GM23338 (cell line): ENCODE results near the gene CACHD1.

Experiments
- CREB1 ChIP-seq: fragments of 250-450 bp; sonication (Bioruptor Pico); IDR thresholded peaks from 2 replicates; pipeline ENCODE4 v1.5.0; 2020; ENCODE audit warnings: low read depth, mild to moderate bottlenecking, moderate library complexity
- CTCF ChIP-seq, 2 experiments: fragments of 200-600 bp in 1 of 2; sonication (generic) in 1 of 2; conservative IDR thresholded peaks; 2 replicates each; pipeline versions ENCODE4 v1.5.1 to v1.6.1; 2016 to 2017; ENCODE audit warnings: antibody characterized with exemption in 2 of 2, low read depth in 2 of 2, mild to moderate bottlenecking in 2 of 2, moderate library complexity in 1 of 2
- EZH2 ChIP-seq: fragments of 200-600 bp; sonication (generic); IDR thresholded peaks from one replicate; pipeline ENCODE4 v1.8.0; 2017; ENCODE audit warnings: antibody characterized with exemption, mild to moderate bottlenecking, low read depth; ENCODE audit not compliant: unreplicated experiment
- EZH2phosphoT487 ChIP-seq: fragments of 200-600 bp; sonication (generic); IDR thresholded peaks from one replicate; pipeline ENCODE4 v1.8.1; 2018; ENCODE audit warnings: antibody characterized with exemption; ENCODE audit not compliant: unreplicated experiment
- POLR2AphosphoS5 ChIP-seq: IDR thresholded peaks from 2 replicates; pipeline ENCODE4 v1.6.1; 2016; ENCODE audit warnings: antibody characterized with exemption, low read depth
- STAT1 ChIP-seq: IDR thresholded peaks from one replicate; pipeline ENCODE4 v1.6.1; 2016; ENCODE audit warnings: antibody characterized with exemption; ENCODE audit not compliant: unreplicated experiment
- ZNF114 ChIP-seq: fragments of 250-450 bp; sonication (Bioruptor Pico); IDR thresholded peaks from 2 replicates; pipeline ENCODE4 v1.5.0; 2020; ENCODE audit warnings: mild to moderate bottlenecking, moderate library complexity
- ZNF331 ChIP-seq: fragments of 250-450 bp; sonication (Bioruptor Pico); IDR thresholded peaks from 2 replicates; pipeline ENCODE4 v1.5.0; 2020; ENCODE audit warnings: low read depth, mild to moderate bottlenecking, moderate library complexity
- TF ChIP-seq, protein P1 (sequence below): IDR thresholded peaks from 2 replicates; pipeline ENCODE4 v1.6.1; 2016; ENCODE audit warnings: antibody characterized with exemption
- TF ChIP-seq, protein P2 (sequence below): IDR thresholded peaks from one replicate; pipeline ENCODE4 v1.6.1; 2018; ENCODE audit warnings: antibody characterized with exemption; ENCODE audit not compliant: unreplicated experiment
- TF ChIP-seq, protein P3 (sequence below): fragments of 250-450 bp; sonication (Bioruptor Pico); IDR thresholded peaks from 2 replicates; pipeline ENCODE4 v1.5.0; 2020; ENCODE audit warnings: mild to moderate bottlenecking, moderate library complexity

- TF ChIP-seq CTCF (conservative IDR thresholded peaks at IDR 0.05; ENCODE audit: low read depth in 2 of 2) (no peak), EZH2 (no peak), EZH2phosphoT487 (no peak), POLR2AphosphoS5 (no peak), STAT1 (no peak), CREB1 (CRISPR knock-in tag) (no peak), ZNF331 (CRISPR knock-in tag) (no peak), ZNF114 (CRISPR knock-in tag) (no peak)
- TF ChIP-seq, protein P1, sequence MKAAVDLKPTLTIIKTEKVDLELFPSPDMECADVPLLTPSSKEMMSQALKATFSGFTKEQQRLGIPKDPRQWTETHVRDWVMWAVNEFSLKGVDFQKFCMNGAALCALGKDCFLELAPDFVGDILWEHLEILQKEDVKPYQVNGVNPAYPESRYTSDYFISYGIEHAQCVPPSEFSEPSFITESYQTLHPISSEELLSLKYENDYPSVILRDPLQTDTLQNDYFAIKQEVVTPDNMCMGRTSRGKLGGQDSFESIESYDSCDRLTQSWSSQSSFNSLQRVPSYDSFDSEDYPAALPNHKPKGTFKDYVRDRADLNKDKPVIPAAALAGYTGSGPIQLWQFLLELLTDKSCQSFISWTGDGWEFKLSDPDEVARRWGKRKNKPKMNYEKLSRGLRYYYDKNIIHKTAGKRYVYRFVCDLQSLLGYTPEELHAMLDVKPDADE: no peak
- TF ChIP-seq, protein P2, sequence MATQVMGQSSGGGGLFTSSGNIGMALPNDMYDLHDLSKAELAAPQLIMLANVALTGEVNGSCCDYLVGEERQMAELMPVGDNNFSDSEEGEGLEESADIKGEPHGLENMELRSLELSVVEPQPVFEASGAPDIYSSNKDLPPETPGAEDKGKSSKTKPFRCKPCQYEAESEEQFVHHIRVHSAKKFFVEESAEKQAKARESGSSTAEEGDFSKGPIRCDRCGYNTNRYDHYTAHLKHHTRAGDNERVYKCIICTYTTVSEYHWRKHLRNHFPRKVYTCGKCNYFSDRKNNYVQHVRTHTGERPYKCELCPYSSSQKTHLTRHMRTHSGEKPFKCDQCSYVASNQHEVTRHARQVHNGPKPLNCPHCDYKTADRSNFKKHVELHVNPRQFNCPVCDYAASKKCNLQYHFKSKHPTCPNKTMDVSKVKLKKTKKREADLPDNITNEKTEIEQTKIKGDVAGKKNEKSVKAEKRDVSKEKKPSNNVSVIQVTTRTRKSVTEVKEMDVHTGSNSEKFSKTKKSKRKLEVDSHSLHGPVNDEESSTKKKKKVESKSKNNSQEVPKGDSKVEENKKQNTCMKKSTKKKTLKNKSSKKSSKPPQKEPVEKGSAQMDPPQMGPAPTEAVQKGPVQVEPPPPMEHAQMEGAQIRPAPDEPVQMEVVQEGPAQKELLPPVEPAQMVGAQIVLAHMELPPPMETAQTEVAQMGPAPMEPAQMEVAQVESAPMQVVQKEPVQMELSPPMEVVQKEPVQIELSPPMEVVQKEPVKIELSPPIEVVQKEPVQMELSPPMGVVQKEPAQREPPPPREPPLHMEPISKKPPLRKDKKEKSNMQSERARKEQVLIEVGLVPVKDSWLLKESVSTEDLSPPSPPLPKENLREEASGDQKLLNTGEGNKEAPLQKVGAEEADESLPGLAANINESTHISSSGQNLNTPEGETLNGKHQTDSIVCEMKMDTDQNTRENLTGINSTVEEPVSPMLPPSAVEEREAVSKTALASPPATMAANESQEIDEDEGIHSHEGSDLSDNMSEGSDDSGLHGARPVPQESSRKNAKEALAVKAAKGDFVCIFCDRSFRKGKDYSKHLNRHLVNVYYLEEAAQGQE: no peak
- TF ChIP-seq, protein P3, sequence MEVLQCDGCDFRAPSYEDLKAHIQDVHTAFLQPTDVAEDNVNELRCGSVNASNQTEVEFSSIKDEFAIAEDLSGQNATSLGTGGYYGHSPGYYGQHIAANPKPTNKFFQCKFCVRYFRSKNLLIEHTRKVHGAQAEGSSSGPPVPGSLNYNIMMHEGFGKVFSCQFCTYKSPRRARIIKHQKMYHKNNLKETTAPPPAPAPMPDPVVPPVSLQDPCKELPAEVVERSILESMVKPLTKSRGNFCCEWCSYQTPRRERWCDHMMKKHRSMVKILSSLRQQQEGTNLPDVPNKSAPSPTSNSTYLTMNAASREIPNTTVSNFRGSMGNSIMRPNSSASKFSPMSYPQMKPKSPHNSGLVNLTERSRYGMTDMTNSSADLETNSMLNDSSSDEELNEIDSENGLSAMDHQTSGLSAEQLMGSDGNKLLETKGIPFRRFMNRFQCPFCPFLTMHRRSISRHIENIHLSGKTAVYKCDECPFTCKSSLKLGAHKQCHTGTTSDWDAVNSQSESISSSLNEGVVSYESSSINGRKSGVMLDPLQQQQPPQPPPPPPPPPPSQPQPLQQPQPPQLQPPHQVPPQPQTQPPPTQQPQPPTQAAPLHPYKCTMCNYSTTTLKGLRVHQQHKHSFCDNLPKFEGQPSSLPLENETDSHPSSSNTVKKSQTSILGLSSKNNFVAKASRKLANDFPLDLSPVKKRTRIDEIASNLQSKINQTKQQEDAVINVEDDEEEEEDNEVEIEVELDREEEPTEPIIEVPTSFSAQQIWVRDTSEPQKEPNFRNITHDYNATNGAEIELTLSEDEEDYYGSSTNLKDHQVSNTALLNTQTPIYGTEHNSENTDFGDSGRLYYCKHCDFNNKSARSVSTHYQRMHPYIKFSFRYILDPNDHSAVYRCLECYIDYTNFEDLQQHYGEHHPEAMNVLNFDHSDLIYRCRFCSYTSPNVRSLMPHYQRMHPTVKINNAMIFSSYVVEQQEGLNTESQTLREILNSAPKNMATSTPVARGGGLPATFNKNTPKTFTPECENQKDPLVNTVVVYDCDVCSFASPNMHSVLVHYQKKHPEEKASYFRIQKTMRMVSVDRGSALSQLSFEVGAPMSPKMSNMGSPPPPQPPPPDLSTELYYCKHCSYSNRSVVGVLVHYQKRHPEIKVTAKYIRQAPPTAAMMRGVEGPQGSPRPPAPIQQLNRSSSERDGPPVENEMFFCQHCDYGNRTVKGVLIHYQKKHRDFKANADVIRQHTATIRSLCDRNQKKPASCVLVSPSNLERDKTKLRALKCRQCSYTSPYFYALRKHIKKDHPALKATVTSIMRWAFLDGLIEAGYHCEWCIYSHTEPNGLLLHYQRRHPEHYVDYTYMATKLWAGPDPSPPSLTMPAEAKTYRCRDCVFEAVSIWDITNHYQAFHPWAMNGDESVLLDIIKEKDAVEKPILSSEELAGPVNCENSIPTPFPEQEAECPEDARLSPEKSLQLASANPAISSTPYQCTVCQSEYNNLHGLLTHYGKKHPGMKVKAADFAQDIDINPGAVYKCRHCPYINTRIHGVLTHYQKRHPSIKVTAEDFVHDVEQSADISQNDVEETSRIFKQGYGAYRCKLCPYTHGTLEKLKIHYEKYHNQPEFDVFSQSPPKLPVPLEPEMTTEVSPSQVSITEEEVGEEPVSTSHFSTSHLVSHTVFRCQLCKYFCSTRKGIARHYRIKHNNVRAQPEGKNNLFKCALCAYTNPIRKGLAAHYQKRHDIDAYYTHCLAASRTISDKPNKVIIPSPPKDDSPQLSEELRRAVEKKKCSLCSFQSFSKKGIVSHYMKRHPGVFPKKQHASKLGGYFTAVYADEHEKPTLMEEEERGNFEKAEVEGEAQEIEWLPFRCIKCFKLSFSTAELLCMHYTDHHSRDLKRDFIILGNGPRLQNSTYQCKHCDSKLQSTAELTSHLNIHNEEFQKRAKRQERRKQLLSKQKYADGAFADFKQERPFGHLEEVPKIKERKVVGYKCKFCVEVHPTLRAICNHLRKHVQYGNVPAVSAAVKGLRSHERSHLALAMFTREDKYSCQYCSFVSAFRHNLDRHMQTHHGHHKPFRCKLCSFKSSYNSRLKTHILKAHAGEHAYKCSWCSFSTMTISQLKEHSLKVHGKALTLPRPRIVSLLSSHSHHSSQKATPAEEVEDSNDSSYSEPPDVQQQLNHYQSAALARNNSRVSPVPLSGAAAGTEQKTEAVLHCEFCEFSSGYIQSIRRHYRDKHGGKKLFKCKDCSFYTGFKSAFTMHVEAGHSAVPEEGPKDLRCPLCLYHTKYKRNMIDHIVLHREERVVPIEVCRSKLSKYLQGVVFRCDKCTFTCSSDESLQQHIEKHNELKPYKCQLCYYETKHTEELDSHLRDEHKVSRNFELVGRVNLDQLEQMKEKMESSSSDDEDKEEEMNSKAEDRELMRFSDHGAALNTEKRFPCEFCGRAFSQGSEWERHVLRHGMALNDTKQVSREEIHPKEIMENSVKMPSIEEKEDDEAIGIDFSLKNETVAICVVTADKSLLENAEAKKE (CRISPR knock-in tag): no peak
Observed at GRCh38 chr1:64550510-64550909, 80.6 kb downstream of the CACHD1 start.
